ENCODE data around the gene TRIP13.

DNA sequence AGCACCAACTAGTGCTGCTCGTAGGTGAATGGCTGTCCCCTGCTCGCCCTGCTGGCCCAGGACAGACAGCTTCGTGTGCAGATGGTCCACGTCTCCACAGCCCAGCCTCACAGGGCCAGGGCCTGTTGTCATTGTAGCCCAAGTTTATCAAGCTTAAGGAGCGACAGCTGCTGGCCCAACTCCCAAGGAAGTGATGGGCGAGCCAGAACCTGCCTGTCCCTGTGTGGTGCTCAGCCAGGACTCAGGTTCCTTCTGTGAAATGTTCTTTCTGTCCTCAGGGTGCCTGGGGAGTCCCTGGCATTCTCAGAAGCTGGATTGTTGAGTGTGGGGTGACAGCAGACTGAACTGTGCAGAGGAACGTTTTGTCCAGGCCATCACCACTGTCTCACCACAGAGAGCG is 16.4 kb downstream of the TRIP13 start:
- TF ChIP-seq, protein P1, sequence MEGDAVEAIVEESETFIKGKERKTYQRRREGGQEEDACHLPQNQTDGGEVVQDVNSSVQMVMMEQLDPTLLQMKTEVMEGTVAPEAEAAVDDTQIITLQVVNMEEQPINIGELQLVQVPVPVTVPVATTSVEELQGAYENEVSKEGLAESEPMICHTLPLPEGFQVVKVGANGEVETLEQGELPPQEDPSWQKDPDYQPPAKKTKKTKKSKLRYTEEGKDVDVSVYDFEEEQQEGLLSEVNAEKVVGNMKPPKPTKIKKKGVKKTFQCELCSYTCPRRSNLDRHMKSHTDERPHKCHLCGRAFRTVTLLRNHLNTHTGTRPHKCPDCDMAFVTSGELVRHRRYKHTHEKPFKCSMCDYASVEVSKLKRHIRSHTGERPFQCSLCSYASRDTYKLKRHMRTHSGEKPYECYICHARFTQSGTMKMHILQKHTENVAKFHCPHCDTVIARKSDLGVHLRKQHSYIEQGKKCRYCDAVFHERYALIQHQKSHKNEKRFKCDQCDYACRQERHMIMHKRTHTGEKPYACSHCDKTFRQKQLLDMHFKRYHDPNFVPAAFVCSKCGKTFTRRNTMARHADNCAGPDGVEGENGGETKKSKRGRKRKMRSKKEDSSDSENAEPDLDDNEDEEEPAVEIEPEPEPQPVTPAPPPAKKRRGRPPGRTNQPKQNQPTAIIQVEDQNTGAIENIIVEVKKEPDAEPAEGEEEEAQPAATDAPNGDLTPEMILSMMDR (IDR thresholded peaks at IDR 0.05): no peak
- TF ChIP-seq POLR2A (IDR thresholded peaks at IDR 0.05): no peak

Measured in lower leg skin (tissue), 3 donors.